Large intestine (tissue), 3 donors: ENCODE measurements around the gene MAML2. TPM values are rescaled to one million over a fixed set of nuclear protein-coding genes. Genes with fewer than 3 reads are reported as not detected.
A peak's percentile ranks its signal among the peaks of the same experiment; 100 is the strongest.

Experiments
- DNase-seq, 2 donors: peaks; one replicate each; pipeline versions ENCODE4 v3.0.0 to v3.0.0-alpha.2; 2013
- H3K27ac ChIP-seq: one replicate; pipeline ENCODE4 v1.5.1; 2013; ENCODE audit warnings: low read length
- H3K27me3 ChIP-seq: 2 replicates; pipeline ENCODE4 v1.6.1; 2013; ENCODE audit warnings: low read length; ENCODE audit not compliant: control insufficient read depth, insufficient read depth
- H3K36me3 ChIP-seq: 2 replicates; pipeline ENCODE4 v1.6.1; 2013; ENCODE audit warnings: low read length; ENCODE audit not compliant: control insufficient read depth, insufficient read depth
- H3K4me1 ChIP-seq: one replicate; pipeline ENCODE4 v1.6.1; 2013; ENCODE audit warnings: low read length; ENCODE audit not compliant: control insufficient read depth, insufficient read depth
- H3K4me3 ChIP-seq: one replicate; pipeline ENCODE4 v1.5.1; 2013; ENCODE audit warnings: low read length
- H3K9me3 ChIP-seq: one replicate; pipeline ENCODE4 v1.6.1; 2013; ENCODE audit warnings: mild to moderate bottlenecking, low read depth, low read length, moderate library complexity; ENCODE audit not compliant: control insufficient read depth
- WGBS: methylation state at CpG from one replicate; pipeline ENCODE4 v1.1.5; 2013; ENCODE audit warnings: low lambda C conversion rate; ENCODE audit not compliant: insufficient coverage; 5-methylcytosine and 5-hydroxymethylcytosine counted together
- polyA plus RNA-seq: library from polyadenylated mRNA; unstranded; fragments of 120-200 nt; gene quantifications from one replicate; pipeline ENCODE4 v1.2.1, GENCODE V29; 2013

MAML2 gene
- polyA plus RNA-seq, 1 donor = 11.2 TPM

DNA sequence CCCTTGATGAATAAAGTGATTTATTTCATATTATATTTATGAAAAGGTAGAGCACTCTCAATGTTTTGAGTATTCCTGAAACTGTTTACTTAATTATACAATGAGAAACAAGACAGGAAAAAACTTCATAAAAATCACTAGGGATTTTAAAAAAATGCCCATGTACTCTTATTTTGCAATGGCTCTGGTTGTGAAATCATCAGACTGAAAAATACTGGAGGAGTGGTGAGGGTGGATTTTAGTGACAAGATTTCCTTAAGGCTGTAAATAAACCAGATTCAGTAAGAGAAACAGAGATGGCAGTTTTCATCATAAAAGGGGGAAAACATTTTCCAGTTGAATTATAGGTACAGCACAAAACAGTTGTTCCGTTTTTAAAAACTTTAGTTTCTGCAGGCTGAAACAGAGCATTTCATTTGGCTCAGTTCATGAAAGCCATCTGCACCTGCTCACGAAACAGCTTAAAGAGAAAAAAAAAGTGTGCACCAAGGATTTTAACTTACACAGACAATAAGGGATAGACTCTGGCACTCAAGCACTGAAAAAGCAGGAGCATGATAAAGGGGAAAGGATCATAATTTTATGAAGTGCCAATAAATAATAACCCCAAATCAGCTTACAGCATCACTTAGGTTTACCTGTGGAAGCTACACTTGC lies 100.7 kb downstream of the MAML2 start:
- no peak overlapping the region for H3K4me3 ChIP-seq
- no peak for DNase-seq
- peaks cover 31% of the 10 kb centered on the region for H3K4me1 ChIP-seq
- no peaks in the 10 kb centered on the region for H3K9me3 ChIP-seq
- H3K27me3 ChIP-seq = no peaks in the 10 kb centered on the region
- H3K36me3 ChIP-seq = no peaks in the 10 kb centered on the region
- peak overlapping the region; percentile 92 for H3K27ac ChIP-seq
- 62% methylated on average over 2 of the region's 2 CpGs for WGBS

DNA sequence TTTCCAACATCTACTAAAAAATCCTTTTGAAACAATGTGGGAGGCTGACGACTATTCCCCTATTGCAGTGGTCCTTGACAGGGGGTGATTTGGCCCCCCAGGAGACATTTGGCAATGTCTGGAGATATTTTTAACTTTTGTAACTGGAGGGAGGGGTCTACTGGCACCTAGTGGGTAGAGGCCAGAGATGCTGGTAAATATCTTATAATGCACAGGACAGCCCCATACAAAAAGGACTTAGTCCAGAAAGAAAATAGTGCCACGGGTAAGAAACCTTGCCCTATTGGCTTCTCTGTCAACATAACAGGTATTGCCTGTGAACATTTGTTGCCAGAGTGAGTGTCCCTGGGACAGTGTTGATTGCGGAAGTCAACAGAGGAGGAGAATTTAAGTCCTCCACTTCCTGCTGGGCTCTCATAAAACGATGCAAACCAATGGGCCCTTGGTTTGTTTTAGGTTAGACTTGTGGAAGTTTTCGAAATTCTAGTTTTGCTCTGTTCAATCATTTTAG lies 101.6 kb downstream of the MAML2 start:
- H3K4me3 ChIP-seq = no peak overlapping the region
- H3K4me1 ChIP-seq = peaks cover 31% of the 10 kb centered on the region
- peak overlapping the region; percentile 44 for H3K27ac ChIP-seq
- H3K9me3 ChIP-seq = no peaks in the 10 kb centered on the region
- 60% methylated on average over 1 of the region's 5 CpGs for WGBS
- H3K27me3 ChIP-seq = no peaks in the 10 kb centered on the region
- DNase-seq = peak; percentile 47 to 76
- no peaks in the 10 kb centered on the region for H3K36me3 ChIP-seq

DNA sequence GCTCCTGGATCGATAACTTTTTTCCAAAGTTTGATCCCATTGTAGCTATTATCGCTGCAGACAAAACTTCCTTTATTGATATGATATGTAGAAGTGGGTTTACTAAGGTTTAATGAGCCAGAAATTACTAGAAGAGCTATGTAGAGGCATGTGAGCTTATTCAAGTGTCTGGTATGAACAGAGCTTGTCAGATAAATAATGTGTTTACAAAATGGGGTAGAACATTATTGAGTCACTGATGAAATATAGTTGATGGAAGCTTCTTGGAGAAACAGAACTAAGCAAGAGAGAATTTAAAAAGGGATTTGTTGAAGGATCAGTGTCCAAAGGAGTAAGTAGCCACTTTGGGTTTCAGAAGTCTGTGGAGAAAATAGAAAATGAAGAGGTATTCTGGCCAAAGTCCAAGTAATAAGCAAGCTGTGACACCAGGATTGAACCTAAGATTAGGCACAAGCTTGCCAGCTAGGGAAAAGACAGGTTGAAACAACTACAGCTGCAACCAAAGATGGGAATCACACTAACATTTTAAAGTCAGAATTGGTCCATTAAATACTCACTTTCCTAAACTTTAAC lies 104.3 kb downstream of the MAML2 start:
- Histone ChIP-seq H3K4me3 (no peak overlapping the region), H3K9me3 (no peaks in the 10 kb centered on the region), H3K27me3 (no peaks in the 10 kb centered on the region), H3K36me3 (no peaks in the 10 kb centered on the region), H3K4me1 (peaks cover 31% of the 10 kb centered on the region), H3K27ac (no peak overlapping the region)
- 83% methylated on average over 1 of the region's 2 CpGs for WGBS
- peak in 1 of 2 donors; percentile 51 for DNase-seq

DNA sequence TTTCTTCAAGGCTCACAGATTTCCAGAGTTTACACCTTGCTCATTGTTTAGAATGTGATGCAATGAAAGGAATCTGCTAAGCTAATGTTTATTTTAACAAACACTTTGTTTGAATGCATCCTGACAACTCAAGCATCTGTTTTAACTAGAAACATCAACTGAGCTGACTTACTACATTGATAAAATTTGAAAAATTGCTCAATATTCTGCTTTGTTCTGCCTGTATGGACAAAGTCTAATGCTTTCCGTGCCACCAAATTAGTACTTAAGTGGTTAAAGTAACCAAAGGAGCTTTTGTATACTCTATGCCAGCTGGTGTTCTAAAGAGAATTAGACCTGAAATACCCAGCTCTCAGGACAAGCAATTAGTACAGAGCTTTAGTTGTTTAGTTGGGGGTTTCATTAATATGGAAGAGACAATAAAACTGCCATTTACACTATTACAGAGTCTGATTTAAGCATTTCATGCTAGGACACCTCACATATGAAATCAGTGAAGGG lies 105.2 kb downstream of the MAML2 start:
- no peak overlapping the region for H3K4me3 ChIP-seq
- no CpG with 5 or more reads among the region's 1 CpG for whole genome bisulfite sequencing
- H3K9me3 ChIP-seq = no peaks in the 10 kb centered on the region
- no peaks in the 10 kb centered on the region for H3K27me3 ChIP-seq
- no peak for DNase-seq
- peaks cover 30% of the 10 kb centered on the region for H3K4me1 ChIP-seq
- no peak overlapping the region for H3K27ac ChIP-seq
- no peaks in the 10 kb centered on the region for H3K36me3 ChIP-seq

DNA sequence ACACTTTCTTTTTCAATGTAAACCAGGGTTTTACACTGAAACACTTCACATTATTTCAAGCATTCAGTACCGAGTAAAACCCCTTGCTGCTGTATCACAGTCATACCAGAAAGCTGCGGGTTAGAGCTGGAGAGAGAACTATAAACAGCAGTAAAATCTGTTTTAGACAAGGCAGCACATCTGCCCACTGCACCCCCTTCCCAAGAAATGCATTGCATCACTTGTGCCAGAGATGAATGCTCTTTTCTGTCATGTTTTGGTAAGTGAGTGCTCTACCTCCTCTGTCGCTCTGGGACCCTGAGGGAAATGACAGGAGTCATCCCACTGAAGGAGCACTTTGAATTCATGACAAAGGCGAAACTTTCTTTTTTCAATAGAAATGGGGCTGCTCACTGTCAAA lies 107.2 kb downstream of the MAML2 start:
- Histone ChIP-seq H3K36me3 (no peaks in the 10 kb centered on the region), H3K27me3 (no peaks in the 10 kb centered on the region), H3K4me3 (no peak overlapping the region), H3K4me1 (peaks cover 14% of the 10 kb centered on the region), H3K9me3 (no peaks in the 10 kb centered on the region), H3K27ac (no peak overlapping the region)
- WGBS = no CpG with 5 or more reads among the region's 4 CpGs
- no peak for DNase-seq

DNA sequence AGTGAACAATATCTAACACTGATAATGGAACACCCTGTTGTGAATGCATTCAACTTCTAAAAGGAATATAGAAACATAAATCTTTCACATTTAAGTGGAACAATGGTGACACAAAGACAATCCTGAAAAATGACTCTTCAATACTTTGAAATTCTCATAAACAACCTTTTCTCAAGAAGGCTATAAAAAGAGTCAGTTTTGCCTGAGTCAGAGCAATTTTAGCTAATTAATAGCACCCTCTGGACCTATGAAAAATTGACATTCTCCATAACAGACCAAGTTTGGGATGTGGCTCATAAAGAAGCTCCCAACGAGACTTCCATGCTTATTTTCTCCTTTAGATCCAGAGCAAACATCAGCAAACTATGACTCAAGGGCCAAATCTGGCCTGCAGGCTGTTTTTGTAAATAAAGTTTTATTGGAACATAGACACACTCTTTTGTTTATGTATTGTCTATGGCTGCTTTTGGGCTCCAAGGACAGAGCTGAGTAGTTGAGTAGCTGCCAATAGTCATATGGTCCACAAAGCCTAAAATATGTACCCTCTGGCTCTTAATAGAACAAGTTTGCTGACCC lies 108.0 kb downstream of the MAML2 start:
- Histone ChIP-seq H3K27me3 (no peaks in the 10 kb centered on the region), H3K36me3 (no peaks in the 10 kb centered on the region), H3K27ac (no peak overlapping the region), H3K4me1 (peaks cover 13% of the 10 kb centered on the region), H3K9me3 (no peaks in the 10 kb centered on the region), H3K4me3 (no peak overlapping the region)
- no CpG with 5 or more reads among the region's 1 CpG for WGBS
- DNase-seq = no peak

DNA sequence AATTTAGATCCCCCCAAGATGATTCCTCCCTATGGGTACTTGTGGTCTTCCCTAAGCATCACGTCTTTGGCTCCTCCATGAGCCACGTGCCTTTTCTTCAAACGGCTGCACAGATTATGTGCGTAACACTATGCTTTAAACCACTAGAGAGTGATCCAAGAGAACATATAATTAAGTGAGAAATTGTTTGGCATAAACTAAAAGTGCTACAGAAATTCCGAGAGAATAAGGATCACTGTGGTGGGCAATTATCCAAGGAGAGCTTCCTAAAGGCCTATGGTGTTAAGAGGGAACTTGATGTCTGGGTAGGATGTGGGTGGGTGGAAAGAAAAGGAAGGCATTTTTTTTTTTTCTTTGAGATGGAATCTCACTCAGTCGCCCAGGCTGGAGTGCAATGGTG lies 110.9 kb downstream of the MAML2 start:
- Histone ChIP-seq H3K27me3 (no peaks in the 10 kb centered on the region), H3K9me3 (no peaks in the 10 kb centered on the region), H3K27ac (no peak overlapping the region), H3K4me3 (no peak overlapping the region), H3K36me3 (no peaks in the 10 kb centered on the region), H3K4me1 (no peaks in the 10 kb centered on the region)
- 80% methylated on average over 1 of the region's 6 CpGs for WGBS
- DNase-seq = no peak

DNA sequence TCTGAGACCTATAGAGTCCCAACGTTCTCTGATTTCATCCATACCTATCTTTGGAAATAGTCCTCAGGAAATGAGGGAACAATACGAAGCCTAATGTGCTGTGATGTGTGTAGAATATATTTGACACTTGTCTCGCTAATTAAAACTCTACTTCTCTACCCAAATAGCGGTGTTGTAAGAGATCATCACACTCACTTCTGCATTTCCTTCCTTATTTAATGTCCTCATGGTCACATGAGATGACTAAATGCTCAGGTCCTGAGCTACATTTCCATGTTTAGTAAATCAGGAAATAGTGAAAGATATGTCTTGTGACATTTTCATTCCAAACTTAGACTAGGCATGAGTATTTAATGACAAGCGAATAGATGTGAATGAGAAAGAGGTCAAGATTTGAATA lies 112.3 kb downstream of the MAML2 start:
- Histone ChIP-seq H3K4me1 (no peaks in the 10 kb centered on the region), H3K27ac (no peak overlapping the region), H3K9me3 (no peaks in the 10 kb centered on the region), H3K4me3 (no peak overlapping the region), H3K36me3 (no peaks in the 10 kb centered on the region), H3K27me3 (no peaks in the 10 kb centered on the region)
- no peak for DNase-seq
- 85% methylated on average over 2 of the region's 5 CpGs for WGBS

DNA sequence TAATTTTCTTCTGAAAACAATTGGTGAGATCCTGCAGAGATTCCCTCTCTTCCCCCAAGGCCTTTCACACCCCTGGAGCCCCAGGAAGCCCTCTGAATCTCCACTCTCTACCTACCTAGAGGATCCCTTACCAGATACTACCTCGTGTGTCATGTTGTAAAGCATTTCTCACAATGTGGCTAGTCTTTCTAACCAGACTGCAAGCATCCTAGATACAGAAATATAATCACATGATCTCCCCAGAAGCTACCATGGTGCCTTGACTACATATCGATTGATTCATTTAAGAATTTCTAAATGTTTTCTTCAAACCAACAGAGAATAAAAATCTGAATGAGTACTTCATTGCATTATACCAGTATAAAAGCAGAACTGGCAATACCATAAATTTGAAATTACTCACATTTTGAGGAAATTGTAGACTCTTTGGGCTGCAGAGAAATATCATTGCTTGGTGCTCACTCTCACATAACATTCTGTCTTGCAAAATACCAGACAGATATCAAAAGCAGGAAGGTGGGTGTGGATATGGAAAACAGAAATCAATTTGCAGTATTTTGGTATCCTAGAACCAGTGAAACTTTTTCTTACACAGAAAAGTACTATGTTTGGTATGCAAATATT lies 113.5 kb downstream of the MAML2 start:
- no peak for DNase-seq
- Histone ChIP-seq H3K27me3 (no peaks in the 10 kb centered on the region), H3K4me3 (no peak overlapping the region), H3K36me3 (no peaks in the 10 kb centered on the region), H3K9me3 (no peaks in the 10 kb centered on the region), H3K4me1 (no peaks in the 10 kb centered on the region), H3K27ac (no peak overlapping the region)
- 100% methylated on average over 1 of the region's 2 CpGs for WGBS

DNA sequence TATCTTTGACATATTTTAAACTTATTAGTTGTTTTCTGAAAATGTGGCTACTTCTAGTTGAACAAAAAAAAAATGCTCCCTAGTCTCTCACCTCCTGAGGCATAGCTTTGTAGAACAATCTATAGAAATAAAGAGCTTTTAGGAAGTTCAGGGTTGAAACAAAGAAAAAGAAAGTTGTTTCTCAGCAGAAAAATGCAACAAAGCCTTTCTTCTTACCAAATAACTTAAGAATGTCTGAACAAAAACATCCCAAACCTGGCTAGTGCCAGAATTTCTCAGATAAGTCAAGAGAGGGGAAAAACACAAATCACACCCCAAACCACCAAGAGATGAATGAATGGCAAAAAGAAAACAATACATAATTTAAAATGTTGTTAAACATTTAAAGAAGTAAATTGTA lies 114.1 kb downstream of the MAML2 start:
- H3K27me3 ChIP-seq = no peaks in the 10 kb centered on the region
- DNase-seq = no peak
- H3K9me3 ChIP-seq = no peaks in the 10 kb centered on the region
- no peaks in the 10 kb centered on the region for H3K36me3 ChIP-seq
- no peak overlapping the region for H3K4me3 ChIP-seq
- H3K4me1 ChIP-seq = no peaks in the 10 kb centered on the region
- H3K27ac ChIP-seq = peak overlapping the region; percentile 60
